Left kidney (tissue), 8 donors: Measurements from ENCODE around the gene FUCA1. TPM values are rescaled to one million over a fixed set of nuclear protein-coding genes. Genes with fewer than 3 reads are reported as not detected.
"Not testable (repeated sequence)": the region's sequence is repeated elsewhere in the genome, so short reads cannot be mapped to it uniquely, and the experiment has no call there.

Experiments used
- DNase-seq: peaks from one replicate; pipeline ENCODE4 v3.0.0-alpha.2; 2013
- long read RNA-seq, 8 donors: transcript quantifications; one replicate each; lab custom pipeline, GENCODE V29; 2026
- polyA plus RNA-seq: library from polyadenylated mRNA; unstranded; fragments of 120-200 nt; gene quantifications from one replicate; pipeline ENCODE4 v1.2.1, GENCODE V29; 2013; ENCODE audit not compliant: insufficient read length

Gene FUCA1
- 41.7 TPM for polyA plus RNA-seq
- long read RNA-seq, donor 1, transcript FUCA1-201 (8 exons, 2,047 nt), result major isoform, 14 of 27 reads
- long read RNA-seq, donor 1, partial matches to known transcripts, result 13 of 27 reads
- long read RNA-seq, donor 1, other reads (novel, unspliced or antisense), result 0 of 27 reads
- long read RNA-seq, donor 2, transcript FUCA1-201 (8 exons, 2,047 nt), result major isoform, 12 of 22 reads
- long read RNA-seq, donor 2, partial matches to known transcripts, result 10 of 22 reads
- long read RNA-seq, donor 2, other reads (novel, unspliced or antisense), result 0 of 22 reads
- long read RNA-seq, donor 3, transcript FUCA1-201 (8 exons, 2,047 nt), result major isoform, 13 of 13 reads
- long read RNA-seq, donor 3, partial matches to known transcripts, result 0 of 13 reads
- long read RNA-seq, donor 3, other reads (novel, unspliced or antisense), result 0 of 13 reads
- long read RNA-seq, donor 4, result 0 reads
- long read RNA-seq, donor 5, transcript FUCA1-201 (8 exons, 2,047 nt), result major isoform, 23 of 30 reads
- long read RNA-seq, donor 5, partial matches to known transcripts, result 7 of 30 reads
- long read RNA-seq, donor 5, other reads (novel, unspliced or antisense), result 0 of 30 reads
- long read RNA-seq, donor 6, transcript FUCA1-201 (8 exons, 2,047 nt), result major isoform, 11 of 21 reads
- long read RNA-seq, donor 6, partial matches to known transcripts, result 10 of 21 reads
- long read RNA-seq, donor 6, other reads (novel, unspliced or antisense), result 0 of 21 reads
- long read RNA-seq, donor 7, transcript FUCA1-201 (8 exons, 2,047 nt), result major isoform, 24 of 35 reads
- long read RNA-seq, donor 7, partial matches to known transcripts, result 11 of 35 reads
- long read RNA-seq, donor 7, other reads (novel, unspliced or antisense), result 0 of 35 reads
- long read RNA-seq, donor 8, transcript FUCA1-201 (8 exons, 2,047 nt), result major isoform, 8 of 8 reads
- long read RNA-seq, donor 8, partial matches to known transcripts, result 0 of 8 reads
- long read RNA-seq, donor 8, other reads (novel, unspliced or antisense), result 0 of 8 reads

GRCh38 chr1:23867895-23868556, at the start of gene FUCA1:
TSS of gene FUCA1 (minus strand) at chr1:23868290. CDS start at chr1:23868286, 4 bp downstream.
- DNase-seq, result peak; percentile 93

- DNase-seq, result peak; percentile 67
Observed at GRCh38 chr1:23916209-23917131, 48.4 kb upstream of the FUCA1 start.

- no peak for DNase-seq
Observed at GRCh38 chr1:23915466-23915865, 47.4 kb upstream of the FUCA1 start.

GRCh38 chr1:23914921-23915320, 46.8 kb upstream of the FUCA1 start:
- no peak for DNase-seq

- DNase-seq, result no peak
Observed at GRCh38 chr1:23913212-23913880, 45.3 kb upstream of the FUCA1 start, which contains the start of gene CNR2. TSS of gene CNR2 (minus strand) at chr1:23913362. CDS start at chr1:23875617, 37,745 bp downstream.

GRCh38 chr1:23911921-23912320, 43.8 kb upstream of the FUCA1 start:
- no peak for DNase-seq

- DNase-seq, result no peak
Observed at GRCh38 chr1:23910553-23911246, 42.6 kb upstream of the FUCA1 start.

GRCh38 chr1:23910144-23910543, 42.1 kb upstream of the FUCA1 start:
- DNase-seq, result no peak

- no peak for DNase-seq
Observed at GRCh38 chr1:23909412-23909811, 41.3 kb upstream of the FUCA1 start.

GRCh38 chr1:23908453-23909341, 40.6 kb upstream of the FUCA1 start:
- DNase-seq, result no peak

- DNase-seq, result no peak
Observed at GRCh38 chr1:23906731-23907130, 38.6 kb upstream of the FUCA1 start.

- DNase-seq, result no peak
Observed at GRCh38 chr1:23905461-23906025, 37.5 kb upstream of the FUCA1 start.

- DNase-seq, result no peak
Observed at GRCh38 chr1:23904748-23905357, 36.8 kb upstream of the FUCA1 start.

- no peak for DNase-seq
Observed at GRCh38 chr1:23903754-23904153, 35.7 kb upstream of the FUCA1 start.

- DNase-seq, result no peak
Observed at GRCh38 chr1:23902321-23903278, 34.5 kb upstream of the FUCA1 start.

- DNase-seq, result not testable (repeated sequence)
Observed at GRCh38 chr1:23900017-23900416, 31.9 kb upstream of the FUCA1 start.

- no peak for DNase-seq
Observed at GRCh38 chr1:23899070-23899469, 31.0 kb upstream of the FUCA1 start.
